HEK293 (cell line): ENCODE measurements around the gene KIRREL3.

Experiments used
- CTCF ChIA-PET: fragments of 350-600 bp; formaldehyde crosslinking; extraction: SDS; loops from one replicate; lab custom pipeline; 2021; ENCODE audit warnings: antibody characterized with exemption; lab: Yijun Ruan, JAX
- POLR2A ChIA-PET: fragments of 300-600 bp; formaldehyde crosslinking; extraction: SDS; loops from one replicate; lab custom pipeline; 2020; ENCODE audit warnings: antibody characterized with exemption, inconsistent platforms; lab: Yijun Ruan, JAX
- H3K27ac ChIP-seq: fragments of 200-500 bp; sonication (Bioruptor generic); 2 replicates; pipeline ENCODE4 v1.5.1; 2014; ENCODE audit warnings: low read depth, low read length, control low read depth, inconsistent platforms; ENCODE audit errors: extremely low read depth
- H3K36me3 ChIP-seq, 2 experiments: fragments of 200-500 bp in 1 of 2; sonication (Bioruptor generic) in 1 of 2; 1 replicate in 1 of 2; 2 replicates in 1 of 2; pipeline ENCODE4 v1.5.1; 2014 to 2017; ENCODE audit warnings: inconsistent platforms in 2 of 2, low read length in 2 of 2; ENCODE audit not compliant: control insufficient read depth in 2 of 2, insufficient read depth in 1 of 2
- H3K4me1 ChIP-seq: fragments of 200-500 bp; sonication (Bioruptor generic); 2 replicates; pipeline ENCODE4 v1.5.1; 2014; ENCODE audit warnings: mild to moderate bottlenecking, low read length, inconsistent platforms; ENCODE audit not compliant: control insufficient read depth, insufficient read depth
- H3K4me3 ChIP-seq: 2 replicates; pipeline ENCODE4 v1.5.1; 2011; ENCODE audit warnings: low read depth, mild to moderate bottlenecking, control low read depth, low read length, moderate library complexity
- H3K9me3 ChIP-seq: fragments of 200-500 bp; sonication (Bioruptor generic); 2 replicates; pipeline ENCODE4 v1.5.1; 2014; ENCODE audit warnings: low read depth, low read length, inconsistent platforms; ENCODE audit not compliant: control insufficient read depth, insufficient read depth
- GFI1B ChIP-seq: fragments of 450-650 bp; formaldehyde crosslinking; IDR thresholded peaks from 2 replicates; pipeline ENCODE4 v1.5.1; 2016; ENCODE audit warnings: missing biosample characterization, missing genetic modification characterization
- GLI4 ChIP-seq: fragments of 450-650 bp; formaldehyde crosslinking; IDR thresholded peaks from 2 replicates; pipeline ENCODE4 v1.5.1; 2016; ENCODE audit warnings: missing biosample characterization, missing genetic modification characterization
- GLIS2 ChIP-seq: fragments of 450-650 bp; formaldehyde crosslinking; IDR thresholded peaks from 2 replicates; pipeline ENCODE4 v1.5.1; 2016; ENCODE audit warnings: missing biosample characterization, missing genetic modification characterization
- HOXC10 ChIP-seq: sonication (generic); formaldehyde crosslinking; IDR thresholded peaks from 2 replicates; pipeline ENCODE4 v1.8.1; 2023; ENCODE audit warnings: mild to moderate bottlenecking, missing genetic modification reagents
- OVOL3 ChIP-seq: fragments of 450-650 bp; formaldehyde crosslinking; IDR thresholded peaks from 2 replicates; pipeline ENCODE4 v1.5.1; 2016; ENCODE audit warnings: missing biosample characterization, missing genetic modification characterization
- PRDM10 ChIP-seq: fragments of 450-650 bp; formaldehyde crosslinking; IDR thresholded peaks from 2 replicates; pipeline ENCODE4 v1.5.1; 2016; ENCODE audit warnings: missing biosample characterization, missing genetic modification characterization
- SCRT2 ChIP-seq: fragments of 450-650 bp; formaldehyde crosslinking; IDR thresholded peaks from 2 replicates; pipeline ENCODE4 v1.5.1; 2016; ENCODE audit warnings: missing biosample characterization, missing genetic modification characterization
- ZBTB7A ChIP-seq: fragments of 450-650 bp; formaldehyde crosslinking; IDR thresholded peaks from 2 replicates; pipeline ENCODE4 v1.5.1; 2016; ENCODE audit warnings: low read depth, missing biosample characterization, missing genetic modification characterization
- ZFP69B ChIP-seq: fragments of 450-650 bp; formaldehyde crosslinking; IDR thresholded peaks from 2 replicates; pipeline ENCODE4 v1.5.1; 2016; ENCODE audit warnings: missing biosample characterization, missing genetic modification characterization
- ZNF114 ChIP-seq: fragments of 450-650 bp; formaldehyde crosslinking; IDR thresholded peaks from 2 replicates; pipeline ENCODE4 v1.5.0; 2017; ENCODE audit warnings: missing biosample characterization, missing genetic modification characterization
- ZNF138 ChIP-seq: fragments of 450-650 bp; formaldehyde crosslinking; IDR thresholded peaks from 2 replicates; pipeline ENCODE4 v1.5.1; 2016; ENCODE audit warnings: missing biosample characterization, missing genetic modification characterization, borderline replicate concordance
- ZNF354C ChIP-seq: fragments of 450-650 bp; formaldehyde crosslinking; IDR thresholded peaks from 2 replicates; pipeline ENCODE4 v1.5.1; 2016; ENCODE audit warnings: missing biosample characterization, missing genetic modification characterization, low read depth, borderline replicate concordance
- ZNF423 ChIP-seq: fragments of 450-650 bp; formaldehyde crosslinking; IDR thresholded peaks from 2 replicates; pipeline ENCODE4 v1.5.1; 2016; ENCODE audit warnings: missing biosample characterization, missing genetic modification characterization
- ZNF514 ChIP-seq: fragments of 450-650 bp; formaldehyde crosslinking; IDR thresholded peaks from 2 replicates; pipeline ENCODE4 v1.5.1; 2016; ENCODE audit warnings: missing biosample characterization, missing genetic modification characterization
- ZNF530 ChIP-seq: fragments of 450-650 bp; formaldehyde crosslinking; IDR thresholded peaks from 2 replicates; pipeline ENCODE4 v1.5.1; 2016; ENCODE audit warnings: low read depth, missing biosample characterization, missing genetic modification characterization
- ZNF548 ChIP-seq: fragments of 450-650 bp; formaldehyde crosslinking; IDR thresholded peaks from 2 replicates; pipeline ENCODE4 v1.5.1; 2016; ENCODE audit warnings: missing biosample characterization, missing genetic modification characterization
- ZNF596 ChIP-seq: fragments of 450-650 bp; IDR thresholded peaks from 2 replicates; pipeline ENCODE4 v1.5.0; 2018; ENCODE audit warnings: missing biosample characterization, mild to moderate bottlenecking, missing genetic modification characterization, moderate library complexity
- ZNF623 ChIP-seq: fragments of 450-650 bp; formaldehyde crosslinking; IDR thresholded peaks from 2 replicates; pipeline ENCODE4 v1.5.1; 2016; ENCODE audit warnings: missing biosample characterization, missing genetic modification characterization
- ZNF660 ChIP-seq: fragments of 450-650 bp; IDR thresholded peaks from 2 replicates; pipeline ENCODE4 v1.5.1; 2018; ENCODE audit warnings: missing biosample characterization, mild to moderate bottlenecking, missing genetic modification characterization
- ZNF692 ChIP-seq: fragments of 450-650 bp; formaldehyde crosslinking; IDR thresholded peaks from 2 replicates; pipeline ENCODE4 v1.5.1; 2016; ENCODE audit warnings: missing biosample characterization, missing genetic modification characterization
- ZNF843 ChIP-seq: fragments of 450-650 bp; formaldehyde crosslinking; IDR thresholded peaks from 2 replicates; pipeline ENCODE4 v1.5.1; 2016; ENCODE audit warnings: missing biosample characterization, missing genetic modification characterization
- TF ChIP-seq, protein P1 (sequence below): fragments of 450-650 bp; formaldehyde crosslinking; IDR thresholded peaks from 2 replicates; pipeline ENCODE4 v1.5.1; 2016; ENCODE audit warnings: missing biosample characterization, missing genetic modification characterization
- TF ChIP-seq, protein P2 (sequence below): fragments of 450-650 bp; formaldehyde crosslinking; IDR thresholded peaks from 2 replicates; pipeline ENCODE4 v1.5.1; 2016; ENCODE audit warnings: missing biosample characterization, missing genetic modification characterization

Gene KIRREL3

GRCh38 chr11:126465573-126466188, 534.9 kb downstream of the KIRREL3 start:
- Histone ChIP-seq H3K36me3 (no peaks in the 10 kb centered on the region), H3K4me1 (no peaks in the 10 kb centered on the region), H3K9me3 (no peaks in the 10 kb centered on the region), H3K27ac (no peak overlapping the region), H3K4me3 (no peak overlapping the region)
- ChIA-PET POLR2A (interaction anchor here (0.5 kb wide), 1 partner anchor 45 kb away, joined by 3 read pairs; no protein-coding TSS in a partner anchor), CTCF (interaction anchor here (0.7 to 0.8 kb wide), 2 partner anchors 15 to 24 kb away, joined by 4 read pairs; no protein-coding TSS in a partner anchor)
- no peak for TF ChIP-seq ZNF423
- TF ChIP-seq ZNF843 (tag by site-specific recombination): no peak
- no peak for TF ChIP-seq OVOL3
- no peak for TF ChIP-seq ZNF354C (tag by site-specific recombination)
- no peak for TF ChIP-seq PRDM10 (tag by site-specific recombination)
- no peak for TF ChIP-seq ZNF114 (tag by site-specific recombination)
- no peak for TF ChIP-seq GFI1B (tag by site-specific recombination)
- TF ChIP-seq ZNF548 (tag by site-specific recombination): no peak
- TF ChIP-seq, protein P1, sequence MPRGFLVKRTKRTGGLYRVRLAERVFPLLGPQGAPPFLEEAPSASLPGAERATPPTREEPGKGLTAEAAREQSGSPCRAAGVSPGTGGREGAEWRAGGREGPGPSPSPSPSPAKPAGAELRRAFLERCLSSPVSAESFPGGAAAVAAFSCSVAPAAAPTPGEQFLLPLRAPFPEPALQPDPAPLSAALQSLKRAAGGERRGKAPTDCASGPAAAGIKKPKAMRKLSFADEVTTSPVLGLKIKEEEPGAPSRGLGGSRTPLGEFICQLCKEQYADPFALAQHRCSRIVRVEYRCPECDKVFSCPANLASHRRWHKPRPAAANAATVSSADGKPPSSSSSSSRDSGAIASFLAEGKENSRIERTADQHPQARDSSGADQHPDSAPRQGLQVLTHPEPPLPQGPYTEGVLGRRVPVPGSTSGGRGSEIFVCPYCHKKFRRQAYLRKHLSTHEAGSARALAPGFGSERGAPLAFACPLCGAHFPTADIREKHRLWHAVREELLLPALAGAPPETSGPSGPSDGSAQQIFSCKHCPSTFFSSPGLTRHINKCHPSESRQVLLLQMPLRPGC (tag by site-specific recombination): no peak
- TF ChIP-seq ZBTB7A (tag by site-specific recombination): no peak
- no peak for TF ChIP-seq ZNF138 (tag by site-specific recombination)
- TF ChIP-seq GLIS2: no peak
- TF ChIP-seq SCRT2: no peak
- TF ChIP-seq ZNF623 (tag by site-specific recombination): no peak
- TF ChIP-seq ZNF660 (tag by site-specific recombination): no peak

GRCh38 chr11:126464796-126465195, 535.8 kb downstream of the KIRREL3 start:
- Histone ChIP-seq H3K4me3 (no peak overlapping the region), H3K9me3 (no peaks in the 10 kb centered on the region), H3K27ac (no peak overlapping the region), H3K4me1 (no peaks in the 10 kb centered on the region), H3K36me3 (no peaks in the 10 kb centered on the region)
- POLR2A ChIA-PET: interaction anchor here (0.7 kb wide), 1 partner anchor 34 kb away, joined by 4 read pairs; no protein-coding TSS in a partner anchor
- CTCF ChIA-PET: no interaction called here
- TF ChIP-seq ZNF514 (tag by site-specific recombination) (no peak), PRDM10 (tag by site-specific recombination) (no peak), HOXC10 (CRISPR knock-in tag) (no peak), GLIS2 (no peak), ZNF596 (tag by site-specific recombination) (no peak), GLI4 (tag by site-specific recombination) (no peak), ZNF692 (no peak), ZNF530 (tag by site-specific recombination) (no peak), ZFP69B (tag by site-specific recombination) (no peak), OVOL3 (no peak)
- TF ChIP-seq, protein P2, sequence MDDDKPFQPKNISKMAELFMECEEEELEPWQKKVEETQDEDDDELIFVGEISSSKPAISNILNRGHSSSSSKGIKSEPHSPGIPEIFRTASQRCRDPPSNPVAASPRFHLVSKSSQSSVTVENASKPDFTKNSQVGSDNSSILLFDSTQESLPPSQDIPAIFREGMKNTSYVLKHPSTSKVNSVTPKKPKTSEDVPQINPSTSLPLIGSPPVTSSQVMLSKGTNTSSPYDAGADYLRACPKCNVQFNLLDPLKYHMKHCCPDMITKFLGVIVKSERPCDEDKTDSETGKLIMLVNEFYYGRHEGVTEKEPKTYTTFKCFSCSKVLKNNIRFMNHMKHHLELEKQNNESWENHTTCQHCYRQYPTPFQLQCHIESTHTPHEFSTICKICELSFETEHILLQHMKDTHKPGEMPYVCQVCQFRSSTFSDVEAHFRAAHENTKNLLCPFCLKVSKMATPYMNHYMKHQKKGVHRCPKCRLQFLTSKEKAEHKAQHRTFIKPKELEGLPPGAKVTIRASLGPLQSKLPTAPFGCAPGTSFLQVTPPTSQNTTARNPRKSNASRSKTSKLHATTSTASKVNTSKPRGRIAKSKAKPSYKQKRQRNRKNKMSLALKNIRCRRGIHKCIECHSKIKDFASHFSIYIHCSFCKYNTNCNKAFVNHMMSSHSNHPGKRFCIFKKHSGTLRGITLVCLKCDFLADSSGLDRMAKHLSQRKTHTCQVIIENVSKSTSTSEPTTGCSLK (tag by site-specific recombination): no peak
